HL-60 (cell line): ENCODE data around the gene PPP1R1B.

Source experiments
- DNase-seq, 2 experiments: peaks; one replicate each; pipeline ENCODE4 v3.0.0-alpha.2; 2010 to 2020; ENCODE audit warnings: low read depth in 1 of 2, low spot score in 1 of 2
- H3K27ac ChIP-seq: fragments of 250-450 bp; sonication (Bioruptor Pico); replicated peaks from 2 replicates; pipeline ENCODE4 v1.5.1; 2020; ENCODE audit warnings: mild to moderate bottlenecking, moderate library complexity
- H3K27me3 ChIP-seq: fragments of 250-450 bp; sonication (Bioruptor Pico); 2 replicates; pipeline ENCODE4 v1.5.1; 2021; ENCODE audit warnings: mild to moderate bottlenecking, moderate library complexity; ENCODE audit not compliant: insufficient read depth, poor library complexity, severe bottlenecking
- H3K4me3 ChIP-seq: replicated peaks from 2 replicates; pipeline ENCODE4 v1.5.1; 2011; ENCODE audit warnings: mild to moderate bottlenecking, control low read depth, low read length; ENCODE audit not compliant: insufficient read depth
- GABPA ChIP-seq: IDR thresholded peaks from 2 replicates; pipeline ENCODE4 v1.6.1; 2012; ENCODE audit warnings: low read depth
- POLR2AphosphoS5 ChIP-seq: IDR thresholded peaks from 2 replicates; pipeline ENCODE4 v1.6.1; 2012; ENCODE audit warnings: low read depth
- SPI1 ChIP-seq: IDR thresholded peaks from 2 replicates; pipeline ENCODE4 v1.6.1; 2012; ENCODE audit warnings: low read depth, mild to moderate bottlenecking, borderline replicate concordance
- TF ChIP-seq, protein P1 (sequence below): IDR thresholded peaks from one replicate; pipeline ENCODE4 v1.5.1; 2011; ENCODE audit warnings: low read length, control low read depth, inconsistent platforms; ENCODE audit not compliant: insufficient read depth
- TF ChIP-seq, protein P2 (sequence below): IDR thresholded peaks from 2 replicates; pipeline ENCODE4 v1.6.1; 2012; ENCODE audit warnings: low read depth; ENCODE audit not compliant: insufficient replicate concordance

PPP1R1B gene

DNA sequence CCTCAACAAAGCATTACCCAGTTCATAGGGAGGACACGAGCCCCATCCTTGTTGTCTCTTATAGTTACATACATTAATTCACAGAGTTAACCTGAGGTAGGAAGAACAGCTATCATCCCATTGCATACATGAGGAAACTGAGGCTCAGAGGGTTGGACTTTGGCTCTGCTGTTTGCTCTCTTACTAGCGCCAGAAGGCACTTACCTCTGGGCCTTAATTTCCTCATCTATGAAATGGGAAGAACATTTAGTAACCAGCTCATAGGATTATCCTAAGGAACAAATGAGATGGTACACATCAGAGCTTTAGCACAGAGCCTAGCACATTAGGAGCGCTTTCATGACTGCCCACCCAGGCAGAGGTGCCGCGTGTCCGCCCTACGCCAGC is 46.7 kb upstream of the PPP1R1B start:
- no peak overlapping the region for H3K27ac ChIP-seq
- TF ChIP-seq, protein P1, sequence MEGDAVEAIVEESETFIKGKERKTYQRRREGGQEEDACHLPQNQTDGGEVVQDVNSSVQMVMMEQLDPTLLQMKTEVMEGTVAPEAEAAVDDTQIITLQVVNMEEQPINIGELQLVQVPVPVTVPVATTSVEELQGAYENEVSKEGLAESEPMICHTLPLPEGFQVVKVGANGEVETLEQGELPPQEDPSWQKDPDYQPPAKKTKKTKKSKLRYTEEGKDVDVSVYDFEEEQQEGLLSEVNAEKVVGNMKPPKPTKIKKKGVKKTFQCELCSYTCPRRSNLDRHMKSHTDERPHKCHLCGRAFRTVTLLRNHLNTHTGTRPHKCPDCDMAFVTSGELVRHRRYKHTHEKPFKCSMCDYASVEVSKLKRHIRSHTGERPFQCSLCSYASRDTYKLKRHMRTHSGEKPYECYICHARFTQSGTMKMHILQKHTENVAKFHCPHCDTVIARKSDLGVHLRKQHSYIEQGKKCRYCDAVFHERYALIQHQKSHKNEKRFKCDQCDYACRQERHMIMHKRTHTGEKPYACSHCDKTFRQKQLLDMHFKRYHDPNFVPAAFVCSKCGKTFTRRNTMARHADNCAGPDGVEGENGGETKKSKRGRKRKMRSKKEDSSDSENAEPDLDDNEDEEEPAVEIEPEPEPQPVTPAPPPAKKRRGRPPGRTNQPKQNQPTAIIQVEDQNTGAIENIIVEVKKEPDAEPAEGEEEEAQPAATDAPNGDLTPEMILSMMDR, result no peak
- TF ChIP-seq SPI1 (no peak), GABPA (no peak), POLR2AphosphoS5 (no peak)
- TF ChIP-seq, protein P2, sequence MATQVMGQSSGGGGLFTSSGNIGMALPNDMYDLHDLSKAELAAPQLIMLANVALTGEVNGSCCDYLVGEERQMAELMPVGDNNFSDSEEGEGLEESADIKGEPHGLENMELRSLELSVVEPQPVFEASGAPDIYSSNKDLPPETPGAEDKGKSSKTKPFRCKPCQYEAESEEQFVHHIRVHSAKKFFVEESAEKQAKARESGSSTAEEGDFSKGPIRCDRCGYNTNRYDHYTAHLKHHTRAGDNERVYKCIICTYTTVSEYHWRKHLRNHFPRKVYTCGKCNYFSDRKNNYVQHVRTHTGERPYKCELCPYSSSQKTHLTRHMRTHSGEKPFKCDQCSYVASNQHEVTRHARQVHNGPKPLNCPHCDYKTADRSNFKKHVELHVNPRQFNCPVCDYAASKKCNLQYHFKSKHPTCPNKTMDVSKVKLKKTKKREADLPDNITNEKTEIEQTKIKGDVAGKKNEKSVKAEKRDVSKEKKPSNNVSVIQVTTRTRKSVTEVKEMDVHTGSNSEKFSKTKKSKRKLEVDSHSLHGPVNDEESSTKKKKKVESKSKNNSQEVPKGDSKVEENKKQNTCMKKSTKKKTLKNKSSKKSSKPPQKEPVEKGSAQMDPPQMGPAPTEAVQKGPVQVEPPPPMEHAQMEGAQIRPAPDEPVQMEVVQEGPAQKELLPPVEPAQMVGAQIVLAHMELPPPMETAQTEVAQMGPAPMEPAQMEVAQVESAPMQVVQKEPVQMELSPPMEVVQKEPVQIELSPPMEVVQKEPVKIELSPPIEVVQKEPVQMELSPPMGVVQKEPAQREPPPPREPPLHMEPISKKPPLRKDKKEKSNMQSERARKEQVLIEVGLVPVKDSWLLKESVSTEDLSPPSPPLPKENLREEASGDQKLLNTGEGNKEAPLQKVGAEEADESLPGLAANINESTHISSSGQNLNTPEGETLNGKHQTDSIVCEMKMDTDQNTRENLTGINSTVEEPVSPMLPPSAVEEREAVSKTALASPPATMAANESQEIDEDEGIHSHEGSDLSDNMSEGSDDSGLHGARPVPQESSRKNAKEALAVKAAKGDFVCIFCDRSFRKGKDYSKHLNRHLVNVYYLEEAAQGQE, result no peak
- H3K4me3 ChIP-seq, result no peak overlapping the region
- no peaks in the 10 kb centered on the region for H3K27me3 ChIP-seq
- DNase-seq, result no peak

DNA sequence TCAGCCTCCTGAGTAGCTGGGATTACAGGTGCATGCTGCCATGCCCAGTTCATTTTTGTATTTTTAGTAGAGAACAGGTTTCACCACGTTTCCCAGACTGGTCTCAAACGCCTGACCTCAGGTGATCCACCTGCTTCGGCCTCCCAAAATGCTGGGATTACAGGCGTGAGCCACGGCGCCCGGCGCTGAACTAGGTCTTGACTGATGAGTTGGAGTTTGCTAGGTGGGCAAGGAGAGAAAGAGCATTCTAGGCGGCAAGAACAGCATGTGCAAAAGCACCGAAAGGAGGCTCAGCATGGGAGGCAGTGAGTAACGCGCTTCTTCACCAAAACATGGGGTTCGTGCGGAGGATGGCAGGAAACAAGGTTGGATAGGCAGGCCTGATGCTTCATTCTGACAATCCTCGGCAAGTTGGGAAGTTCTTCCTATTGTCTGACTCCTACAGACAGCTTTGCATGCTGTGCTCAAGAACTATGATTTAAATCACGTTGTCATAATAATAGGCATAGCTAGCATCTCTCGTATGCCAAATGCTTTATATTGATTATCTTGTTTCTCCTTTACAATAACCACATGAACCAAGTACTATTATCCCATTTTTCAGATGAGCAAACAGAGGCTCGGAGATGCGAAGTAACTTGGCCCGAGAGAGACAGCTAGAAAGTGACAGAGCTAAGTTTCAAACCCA is 45.5 kb upstream of the PPP1R1B start:
- Histone ChIP-seq H3K4me3 (no peak overlapping the region), H3K27ac (no peak overlapping the region), H3K27me3 (no peaks in the 10 kb centered on the region)
- TF ChIP-seq, protein P2, result no peak
- no peak for TF ChIP-seq SPI1
- TF ChIP-seq POLR2AphosphoS5, result no peak
- TF ChIP-seq, protein P1, result no peak
- no peak for TF ChIP-seq GABPA
- no peak for DNase-seq

DNA sequence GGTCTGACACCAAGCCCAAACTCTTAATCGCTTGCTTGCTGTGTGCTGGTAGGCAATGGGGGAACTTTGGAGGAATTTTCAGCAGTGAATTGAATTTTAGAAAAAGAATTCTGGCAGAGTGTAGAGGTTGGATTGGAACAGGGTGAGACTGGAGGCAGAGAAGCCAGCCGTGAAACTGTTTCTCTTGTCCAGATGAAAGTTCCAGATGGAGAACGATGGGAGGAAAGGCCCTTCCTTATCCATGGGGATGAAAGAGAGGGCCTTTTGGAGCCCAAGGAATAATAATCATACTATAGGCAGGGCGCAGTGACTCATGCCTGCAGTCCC is 45.0 kb upstream of the PPP1R1B start:
- no peaks in the 10 kb centered on the region for H3K27me3 ChIP-seq
- no peak overlapping the region for H3K4me3 ChIP-seq
- H3K27ac ChIP-seq, result no peak overlapping the region
- TF ChIP-seq, protein P2, result no peak
- no peak for TF ChIP-seq GABPA
- TF ChIP-seq, protein P1, result no peak
- TF ChIP-seq POLR2AphosphoS5, result no peak
- TF ChIP-seq SPI1, result no peak
- no peak for DNase-seq
